OCI-LY7 (cell line): Measurements from ENCODE around the gene SLCO2B1. TPM values are rescaled to one million over a fixed set of nuclear protein-coding genes. Genes with fewer than 3 reads are reported as not detected.

Experiments
- BruUV-seq: library from RNA; stranded (reverse); fragments of 400-500 nt; replicated peaks from 2 replicates; lab custom pipeline; 2021; lab: Mats Ljungman, UMichigan
- CTCF ChIA-PET: fragments of 300-600 bp; sonication (Branson Sonifier 250); formaldehyde crosslinking; loops from one replicate; lab custom pipeline; 2022; ENCODE audit warnings: antibody characterized with exemption; ENCODE audit not compliant: unreplicated experiment; lab: Charles Lee
- POLR2A ChIA-PET: fragments of 300-600 bp; sonication (Branson Sonifier 250); formaldehyde crosslinking; loops from one replicate; lab custom pipeline; 2022; ENCODE audit warnings: antibody characterized with exemption; lab: Charles Lee
- DNase-seq: peaks from one replicate; pipeline ENCODE4 v3.0.0-alpha.2; 2015; ENCODE audit warnings: low spot score
- H2AFZ ChIP-seq: fragments of 200-600 bp; sonication (generic), shearing (Covaris generic); 2 replicates; pipeline ENCODE4 v1.6.1; 2014; ENCODE audit warnings: mild to moderate bottlenecking, antibody characterized with exemption, low read length, moderate library complexity
- H3K27ac ChIP-seq: fragments of 200-600 bp; sonication (generic); 2 replicates; pipeline ENCODE4 v1.5.1; 2014; ENCODE audit warnings: mixed run types, low read depth, mild to moderate bottlenecking, moderate library complexity, low read length, inconsistent platforms; ENCODE audit not compliant: poor library complexity, severe bottlenecking
- H3K36me3 ChIP-seq: fragments of 200-600 bp; sonication (generic); 2 replicates; pipeline ENCODE4 v1.6.1; 2014; ENCODE audit warnings: mild to moderate bottlenecking, antibody characterized with exemption, low read length, moderate library complexity, mixed read lengths; ENCODE audit not compliant: insufficient read depth
- H3K4me1 ChIP-seq: fragments of 200-600 bp; sonication (generic); 2 replicates; pipeline ENCODE4 v1.5.1; 2014; ENCODE audit warnings: mild to moderate bottlenecking, low read length; ENCODE audit not compliant: insufficient read depth, poor library complexity, severe bottlenecking
- H3K4me2 ChIP-seq: fragments of 200-600 bp; sonication (generic); 2 replicates; pipeline ENCODE4 v1.6.1; 2014; ENCODE audit warnings: mild to moderate bottlenecking, low read length
- H3K4me3 ChIP-seq: fragments of 200-600 bp; sonication (generic); 2 replicates; pipeline ENCODE4 v1.5.1; 2014; ENCODE audit warnings: mild to moderate bottlenecking, low read depth, low read length; ENCODE audit not compliant: poor library complexity, severe bottlenecking
- H3K79me2 ChIP-seq: fragments of 200-600 bp; sonication (generic); 2 replicates; pipeline ENCODE4 v1.6.1; 2016; ENCODE audit warnings: low read depth, mild to moderate bottlenecking, low read length, moderate library complexity, mixed read lengths; ENCODE audit not compliant: insufficient read depth
- H3K9me2 ChIP-seq: fragments of 200-600 bp; sonication (generic); 2 replicates; pipeline ENCODE4 v1.6.1; 2016; ENCODE audit warnings: mild to moderate bottlenecking, low read length, mixed read lengths; ENCODE audit not compliant: insufficient read depth
- H3K9me3 ChIP-seq: fragments of 200-600 bp; sonication (generic); 2 replicates; pipeline ENCODE4 v1.6.1; 2014; ENCODE audit warnings: mild to moderate bottlenecking, mixed run types, low read length, mixed read lengths
- H4K20me1 ChIP-seq: fragments of 200-600 bp; sonication (generic); 2 replicates; pipeline ENCODE4 v1.6.1; 2014; ENCODE audit warnings: mild to moderate bottlenecking, antibody characterized with exemption, low read length, moderate library complexity, mixed read lengths; ENCODE audit not compliant: insufficient read depth
- CTCF ChIP-seq: fragments of 200-600 bp; sonication (generic); conservative IDR thresholded peaks from 2 replicates; pipeline ENCODE4 v1.5.1; 2014; ENCODE audit warnings: mild to moderate bottlenecking, antibody characterized with exemption, low read length, moderate library complexity, mixed read lengths
- EZH2phosphoT487 ChIP-seq: fragments of 200-600 bp; sonication (generic); IDR thresholded peaks from 2 replicates; pipeline ENCODE4 v1.6.1; 2018; ENCODE audit warnings: low read depth, borderline replicate concordance, mild to moderate bottlenecking, mixed run types, antibody characterized with exemption, low read length, moderate library complexity, mixed read lengths
- intact Hi-C: fragments of 100-400 bp; cut with micrococcal nuclease; formaldehyde crosslinking; loops from one replicate; pipeline ENCODE4 v1.10.0; 2022; ENCODE audit not compliant: unreplicated experiment
- total RNA-seq, 2 experiments: library from RNA; depleted of rRNA in 1 of 2; stranded (reverse); fragments of >200 nt in 1 of 2; shearing (Covaris generic) in 1 of 2; gene quantifications; 2 replicates each; pipeline ENCODE4 v1.2.3, GENCODE V29; 2014 to 2022

Gene SLCO2B1
- total RNA-seq, 2 experiments from 2014 or later = 0.03 TPM; not detected in 1

- Histone ChIP-seq H3K27ac (no peak overlapping the region), H3K36me3 (no peaks in the 10 kb centered on the region), H2AFZ (no peak overlapping the region), H4K20me1 (no peaks in the 10 kb centered on the region), H3K4me2 (no peak overlapping the region), H3K9me2 (no peaks in the 10 kb centered on the region), H3K9me3 (no peaks in the 10 kb centered on the region), H3K4me1 (no peaks in the 10 kb centered on the region), H3K4me3 (no peak overlapping the region), H3K79me2 (no peaks in the 10 kb centered on the region)
- intact Hi-C loops = loop anchor here (5.0 kb wide), 2 partner anchors 39 to 544 kb away; no protein-coding TSS in a partner anchor
- DNase-seq = no peak
- no TSS peak for BruUV-seq
- POLR2A ChIA-PET = no interaction called here
- TF ChIP-seq EZH2phosphoT487 (no peak), CTCF (no peak)
- CTCF ChIA-PET = no interaction called here
Measured at GRCh38 chr11:75246006-75246670, 95.2 kb downstream of the SLCO2B1 start.

GRCh38 chr11:75246671-75247350 lies 95.9 kb downstream of the SLCO2B1 start:
- Histone ChIP-seq H3K36me3 (no peaks in the 10 kb centered on the region), H3K4me2 (no peak overlapping the region), H2AFZ (no peak overlapping the region), H3K4me3 (no peak overlapping the region), H3K9me2 (no peaks in the 10 kb centered on the region), H3K4me1 (no peaks in the 10 kb centered on the region), H4K20me1 (no peaks in the 10 kb centered on the region), H3K79me2 (no peaks in the 10 kb centered on the region), H3K9me3 (no peaks in the 10 kb centered on the region), H3K27ac (no peak overlapping the region)
- no TSS peak for BruUV-seq
- intact Hi-C loops = loop anchor here (5.0 kb wide), 2 partner anchors 40 to 545 kb away; no protein-coding TSS in a partner anchor
- CTCF ChIA-PET = interaction anchor here (2.4 kb wide), 1 partner anchor 105 kb away, joined by 19 read pairs; no protein-coding TSS in a partner anchor
- TF ChIP-seq EZH2phosphoT487 (no peak), CTCF (no peak)
- POLR2A ChIA-PET = interaction anchor here (0.6 kb wide), 1 partner anchor 301 kb away, joined by 4 read pairs; no protein-coding TSS in a partner anchor
- DNase-seq = no peak
